Spleen (tissue), 11 donors: ENCODE measurements around the gene GSDMA. TPM values are rescaled to one million over a fixed set of nuclear protein-coding genes. Genes with fewer than 3 reads are reported as not detected.

Experiments used
- DNase-seq: peaks from one replicate; pipeline ENCODE4 v3.0.0-alpha.2; 2020
- H3K27ac ChIP-seq, 8 donors: fragments of 200-600 bp; sonication (generic) in 7 of 8; 1 replicate in 4 of 8; 2 replicates in 4 of 8; pipeline versions ENCODE4 v1.5.0 to v1.8.0; 2016 to 2021; ENCODE audit warnings: inconsistent platforms in 4 of 8, mild to moderate bottlenecking in 4 of 8, moderate library complexity in 1 of 8
- H3K27me3 ChIP-seq, 7 donors: fragments of 200-600 bp; sonication (generic) in 6 of 7; replicated peaks in 1 of 7; 1 replicate in 4 of 7; 2 replicates in 3 of 7; pipeline versions ENCODE4 v1.5.0 to v1.8.0; 2016 to 2021; ENCODE audit warnings: inconsistent platforms in 3 of 7, mild to moderate bottlenecking in 1 of 7
- H3K36me3 ChIP-seq, 6 donors: fragments of 200-600 bp; sonication (generic) in 5 of 6; 1 replicate in 4 of 6; 2 replicates in 2 of 6; pipeline versions ENCODE4 v1.5.0 to v1.8.0; 2016 to 2021; ENCODE audit warnings: inconsistent platforms in 2 of 6
- H3K4me1 ChIP-seq, 6 donors: fragments of 200-600 bp; sonication (generic) in 5 of 6; 1 replicate in 3 of 6; 2 replicates in 3 of 6; pipeline versions ENCODE4 v1.5.0 to v1.8.0; 2016 to 2021; ENCODE audit warnings: inconsistent platforms in 3 of 6
- H3K4me3 ChIP-seq, 8 donors: fragments of 200-600 bp; sonication (generic) in 7 of 8; 1 replicate in 4 of 8; 2 replicates in 4 of 8; pipeline versions ENCODE4 v1.5.0 to v1.8.0; 2016 to 2021; ENCODE audit warnings: inconsistent platforms in 4 of 8, mild to moderate bottlenecking in 4 of 8, moderate library complexity in 2 of 8
- H3K9me3 ChIP-seq, 8 donors: fragments of 200-600 bp; sonication (generic) in 7 of 8; 1 replicate in 4 of 8; 2 replicates in 4 of 8; pipeline versions ENCODE4 v1.5.0 to v1.8.0; 2016 to 2021; ENCODE audit warnings: inconsistent platforms in 4 of 8
- POLR2A ChIP-seq, 3 donors: fragments of 450-650 bp; IDR thresholded peaks; one replicate each; pipeline ENCODE4 v1.5.1; 2017; ENCODE audit warnings: antibody characterized with exemption in 3 of 3, mild to moderate bottlenecking in 1 of 3
- POLR2AphosphoS5 ChIP-seq, 3 donors: sonication (generic); formaldehyde crosslinking; IDR thresholded peaks; one replicate each; pipeline ENCODE4 v1.5.1; 2017; ENCODE audit warnings: antibody characterized with exemption in 3 of 3
- WGBS, 5 donors: extraction: QIAGEN DNeasy Blood & Tissue Kit in 3 of 5; methylation state at CpG; one replicate each; pipeline versions ENCODE4 v1.1.5 to v1.1.7; 2013 to 2018; 5-methylcytosine and 5-hydroxymethylcytosine counted together
- intact Hi-C: fragments of 100-400 bp; cut with DNase I; formaldehyde crosslinking; loops from one replicate; pipeline ENCODE4 v1.15.0; 2023; ENCODE audit warnings: low total_unique reads
- polyA plus RNA-seq, 3 donors: library from polyadenylated mRNA; stranded (reverse); fragments of 200-250 nt; gene quantifications; one replicate each; pipeline ENCODE4 v1.2.1, GENCODE V29; 2013
- total RNA-seq, 7 donors: library from RNA; depleted of rRNA in 3 of 7; stranded (reverse); fragments of >200 nt in 3 of 7; fragmentation: NEBNext Ultra II Directional in 4 of 7; extraction: Animal tissue kit (Norgen Biotek cat#: 25700) in 4 of 7; gene quantifications; one replicate each; pipeline versions ENCODE4 v1.1.0 to v1.2.1, GENCODE V29; 2016 to 2021
- TF ChIP-seq, protein P1 (sequence below), 11 experiments: fragments of 200-600 bp in 7 of 11; fragments of 450-650 bp in 4 of 11; sonication (generic) in 4 of 11; IDR thresholded peaks in 8 of 11; conservative IDR thresholded peaks in 3 of 11; 1 replicate in 7 of 11; 2 replicates in 4 of 11; pipeline versions ENCODE4 v1.4.0 to v1.8.0; 2016 to 2021; ENCODE audit warnings: antibody characterized with exemption in 11 of 11, inconsistent platforms in 4 of 11, mild to moderate bottlenecking in 1 of 11
- donor health status: healthy with polysubstance abuse.
- donor health status: DM: no; HTN: no; CAD: no; lungs with moderate emphysema.
- donor health status: DM: no; HTN: no; CAD: no.
- donor health status: Bipolar disorder and iron deficiency.
- donor health status: healthy.
- donor health status: DM: no; HTN: no; CAD: no.
- donor health status: DM: yes; HTN: yes; CAD: no.

GSDMA gene
- total and polyA plus RNA-seq, 10 donors, result 0.07 to 1.2 (median 0.41) TPM; not detected in 3

DNA sequence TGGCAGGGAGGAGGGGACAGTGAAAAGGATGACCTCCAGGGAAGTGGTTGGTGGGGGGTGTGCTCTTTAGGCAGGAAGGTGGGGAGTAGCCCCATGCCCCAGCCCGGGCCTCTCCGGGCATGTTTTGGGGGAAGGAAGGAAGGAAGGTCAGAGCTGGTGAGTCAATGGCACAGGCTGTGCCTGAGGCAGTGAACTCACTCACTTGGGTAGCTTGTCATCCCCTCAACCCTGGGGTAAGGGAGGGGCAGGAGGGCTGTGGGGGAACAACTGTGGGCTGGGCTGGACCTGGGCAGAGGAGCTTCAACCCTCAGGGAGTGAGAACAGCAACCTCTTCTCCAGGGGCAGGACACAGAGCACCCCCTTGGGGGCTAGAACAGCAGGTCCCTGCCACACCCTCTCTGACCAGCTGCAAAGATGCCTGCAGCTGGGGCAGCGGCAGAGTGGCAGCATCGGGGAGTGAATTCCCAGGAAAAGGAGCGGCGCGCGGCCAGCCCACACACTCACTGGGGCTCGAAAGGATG is 58.7 kb downstream of the GSDMA start:
- peaks cover 15 to 100% (median 56%) of the 10 kb centered on the region in 6 donors for H3K4me1 ChIP-seq
- DNase-seq, result no peak
- H3K36me3 ChIP-seq, result peaks cover 0 to 90% (median 57%) of the 10 kb centered on the region in 6 donors
- no peak overlapping the region for H3K4me3 ChIP-seq
- intact Hi-C loops, result no loop called here
- TF ChIP-seq POLR2AphosphoS5 (IDR thresholded peaks at IDR 0.05), result peak in 2 of 3 donors; percentile 50 to 56
- TF ChIP-seq POLR2A (IDR thresholded peaks at IDR 0.05), result no peak
- peak overlapping the region; percentile 49 to 74 (median 68) for H3K27ac ChIP-seq
- no peaks in the 10 kb centered on the region for H3K27me3 ChIP-seq
- 45 to 74% (median 66%) methylated on average over 4 to 9 of the region's 9 CpGs for WGBS, 5 donors
- no peaks in the 10 kb centered on the region for H3K9me3 ChIP-seq

DNA sequence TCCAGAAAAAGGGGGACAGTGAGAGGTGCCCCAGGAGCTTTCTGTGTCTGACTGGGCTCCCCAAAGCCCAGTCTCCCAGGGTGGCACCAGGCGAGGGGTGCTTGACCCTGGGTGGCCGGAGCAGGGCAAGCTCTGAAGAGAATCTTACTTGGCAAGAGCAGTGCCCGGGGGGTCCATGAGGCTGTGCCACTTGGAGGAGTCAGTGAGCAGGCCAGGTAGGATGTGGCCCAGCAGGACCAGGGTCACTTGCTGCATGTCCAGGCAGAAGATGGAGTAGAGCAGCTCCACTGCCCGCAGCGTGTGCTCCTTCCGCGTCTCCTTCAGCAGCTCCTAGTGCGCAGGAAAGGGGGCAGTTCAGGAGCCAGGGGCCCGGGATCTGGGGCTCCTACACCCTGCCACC is 59.7 kb downstream of the GSDMA start:
- no peak for TF ChIP-seq POLR2AphosphoS5 (IDR thresholded peaks at IDR 0.05)
- no peak for TF ChIP-seq POLR2A (IDR thresholded peaks at IDR 0.05)
- TF ChIP-seq, protein P1, sequence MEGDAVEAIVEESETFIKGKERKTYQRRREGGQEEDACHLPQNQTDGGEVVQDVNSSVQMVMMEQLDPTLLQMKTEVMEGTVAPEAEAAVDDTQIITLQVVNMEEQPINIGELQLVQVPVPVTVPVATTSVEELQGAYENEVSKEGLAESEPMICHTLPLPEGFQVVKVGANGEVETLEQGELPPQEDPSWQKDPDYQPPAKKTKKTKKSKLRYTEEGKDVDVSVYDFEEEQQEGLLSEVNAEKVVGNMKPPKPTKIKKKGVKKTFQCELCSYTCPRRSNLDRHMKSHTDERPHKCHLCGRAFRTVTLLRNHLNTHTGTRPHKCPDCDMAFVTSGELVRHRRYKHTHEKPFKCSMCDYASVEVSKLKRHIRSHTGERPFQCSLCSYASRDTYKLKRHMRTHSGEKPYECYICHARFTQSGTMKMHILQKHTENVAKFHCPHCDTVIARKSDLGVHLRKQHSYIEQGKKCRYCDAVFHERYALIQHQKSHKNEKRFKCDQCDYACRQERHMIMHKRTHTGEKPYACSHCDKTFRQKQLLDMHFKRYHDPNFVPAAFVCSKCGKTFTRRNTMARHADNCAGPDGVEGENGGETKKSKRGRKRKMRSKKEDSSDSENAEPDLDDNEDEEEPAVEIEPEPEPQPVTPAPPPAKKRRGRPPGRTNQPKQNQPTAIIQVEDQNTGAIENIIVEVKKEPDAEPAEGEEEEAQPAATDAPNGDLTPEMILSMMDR (IDR thresholded peaks at IDR 0.05 in 8 of 11, conservative IDR thresholded peaks at IDR 0.05 in 3 of 11), result no peak
- DNase-seq, result no peak
- peaks cover 0 to 97% (median 59%) of the 10 kb centered on the region in 6 donors for H3K36me3 ChIP-seq

DNA sequence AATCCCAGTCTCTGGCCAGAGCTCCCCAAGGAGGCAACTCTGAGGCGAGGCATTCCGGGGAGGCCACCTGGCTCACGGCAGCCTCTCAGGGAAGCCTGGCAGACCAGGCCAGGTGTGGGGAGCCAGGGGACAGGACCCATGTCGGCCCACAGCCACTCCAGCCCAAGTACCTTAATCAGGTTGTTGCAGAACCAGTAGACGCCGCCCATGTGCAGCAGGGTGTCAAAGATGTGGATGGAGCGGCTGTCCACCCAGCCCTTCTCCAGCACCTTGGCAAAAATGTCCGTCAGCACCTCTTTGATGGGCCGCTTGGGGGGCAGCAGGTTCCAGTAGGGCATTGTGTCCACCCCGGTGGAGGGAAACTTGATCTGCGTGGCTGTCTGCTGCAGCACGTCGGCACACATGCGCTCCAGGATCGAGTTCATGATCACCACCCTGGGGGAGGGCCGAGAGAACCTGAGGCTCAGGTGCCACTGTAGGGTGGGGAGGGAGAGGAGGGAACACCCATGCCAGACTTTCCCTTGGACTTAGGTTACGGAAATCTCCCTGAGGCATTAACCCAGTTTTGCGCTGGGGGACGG is 60.2 kb downstream of the GSDMA start:
- H3K27ac ChIP-seq, result peak overlapping the region in 3 of 8 donors; percentile 15 to 74 (median 24)
- TF ChIP-seq, protein P1 (IDR thresholded peaks at IDR 0.05 in 8 of 11, conservative IDR thresholded peaks at IDR 0.05 in 3 of 11), result no peak
- TF ChIP-seq POLR2AphosphoS5 (IDR thresholded peaks at IDR 0.05) (no peak), POLR2A (IDR thresholded peaks at IDR 0.05) (no peak)
- H3K9me3 ChIP-seq, result no peaks in the 10 kb centered on the region
- DNase-seq, result no peak
- no peaks in the 10 kb centered on the region for H3K27me3 ChIP-seq
- peaks cover 0 to 100% (median 64%) of the 10 kb centered on the region in 6 donors for H3K36me3 ChIP-seq
- H3K4me3 ChIP-seq, result no peak overlapping the region
- WGBS, 5 donors, result 90 to 97% (median 94%) methylated on average over 17 to 19 of the region's 19 CpGs
- H3K4me1 ChIP-seq, result peaks cover 20 to 94% (median 57%) of the 10 kb centered on the region in 6 donors
- intact Hi-C loops, result no loop called here

More for the DNA sequence above, 59.7 kb downstream of the GSDMA start:
- no peaks in the 10 kb centered on the region for H3K27me3 ChIP-seq
- H3K4me3 ChIP-seq, result no peak overlapping the region
- intact Hi-C loops, result no loop called here
- peak overlapping the region in 4 of 8 donors; percentile 49 to 74 (median 72) for H3K27ac ChIP-seq
- H3K9me3 ChIP-seq, result no peaks in the 10 kb centered on the region
- 94 to 100% (median 96%) methylated on average over 4 to 9 of the region's 9 CpGs for WGBS, 5 donors
- H3K4me1 ChIP-seq, result peaks cover 22 to 99% (median 59%) of the 10 kb centered on the region in 6 donors

DNA sequence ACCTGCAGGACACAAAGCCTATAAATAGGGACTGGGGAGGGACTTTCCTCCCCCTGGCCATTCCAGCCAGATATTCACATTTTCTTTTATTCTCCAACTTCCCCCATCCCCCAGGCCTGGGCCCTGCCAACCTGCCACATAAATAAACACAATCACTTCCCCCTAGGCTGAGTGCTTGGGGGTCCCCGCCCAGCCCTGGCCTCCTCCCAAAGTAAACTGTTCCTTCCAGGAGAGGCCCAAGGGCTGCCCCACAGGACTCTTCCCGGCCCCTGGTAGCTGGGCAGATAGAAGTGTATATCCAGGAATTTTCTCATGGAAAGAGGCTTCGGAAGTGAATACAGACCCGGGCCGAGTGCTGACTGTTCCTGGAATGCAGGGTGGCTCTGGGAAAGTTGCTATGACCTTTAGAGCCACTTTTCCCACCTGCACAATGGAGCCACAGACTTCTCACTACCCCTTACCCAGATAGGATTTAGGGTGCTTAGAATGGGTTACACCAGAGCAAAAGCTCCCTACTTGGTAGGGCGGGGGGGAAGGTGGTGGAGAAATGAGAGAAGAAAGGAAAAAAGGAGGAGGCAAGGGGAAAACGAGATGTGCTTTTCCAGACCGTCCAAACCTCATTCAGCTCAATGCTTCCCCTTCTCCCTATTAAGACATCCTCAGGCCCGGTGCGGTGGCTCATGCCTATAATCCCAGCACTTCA is 60.9 kb downstream of the GSDMA start:
- Histone ChIP-seq H3K27me3 (no peaks in the 10 kb centered on the region), H3K36me3 (peaks cover 0 to 100% (median 71%) of the 10 kb centered on the region in 6 donors), H3K27ac (peak overlapping the region in 4 of 8 donors; percentile 4 to 74 (median 20)), H3K4me1 (peaks cover 13 to 87% (median 53%) of the 10 kb centered on the region in 6 donors), H3K9me3 (no peaks in the 10 kb centered on the region), H3K4me3 (no peak overlapping the region)
- intact Hi-C loops, result no loop called here
- TF ChIP-seq, protein P1 (IDR thresholded peaks at IDR 0.05 in 8 of 11, conservative IDR thresholded peaks at IDR 0.05 in 3 of 11), result no peak
- TF ChIP-seq POLR2AphosphoS5 (IDR thresholded peaks at IDR 0.05) (peak in 1 of 3 donors; percentile 19), POLR2A (IDR thresholded peaks at IDR 0.05) (no peak)
- 71 to 84% (median 77%) methylated on average over 10 of the region's 10 CpGs for WGBS, 5 donors
- no peak for DNase-seq
